Astrocyte of the cerebellum (primary cell): ENCODE data around the gene SPNS2.

Experiments used
- DNase-seq: peaks from one replicate; pipeline ENCODE4 v3.0.0-alpha.2; 2011; ENCODE audit warnings: low read depth
- H3K4me3 ChIP-seq: 2 replicates; pipeline ENCODE4 v1.5.1; 2011; ENCODE audit warnings: mild to moderate bottlenecking, low read depth, low read length, moderate library complexity
- CTCF ChIP-seq: IDR thresholded peaks from 2 replicates; pipeline ENCODE4 v1.5.1; 2012; ENCODE audit warnings: low read length, low read depth, moderate library complexity, mild to moderate bottlenecking; ENCODE audit errors: missing control alignments
- in situ Hi-C: cut with HindIII; loops from 2 replicates; pipeline ENCODE4 v1.10.0; 2017; ENCODE audit warnings: low sequenced_read_pairs

SPNS2 gene

GRCh38 chr17:4519361-4519788 is 20.7 kb downstream of the SPNS2 start:
- DNase-seq, result no peak
- in situ Hi-C loops, result loop anchor here (10.0 kb wide), 1 partner anchor 205 kb away; no protein-coding TSS in a partner anchor
- TF ChIP-seq CTCF, result no peak
- no peak overlapping the region for H3K4me3 ChIP-seq

GRCh38 chr17:4520060-4520893 is 21.6 kb downstream of the SPNS2 start:
- TF ChIP-seq CTCF, result no peak
- H3K4me3 ChIP-seq, result no peak overlapping the region
- no peak for DNase-seq
- in situ Hi-C loops, result no loop called here

GRCh38 chr17:4520894-4521600 is 22.4 kb downstream of the SPNS2 start:
- no peak overlapping the region for H3K4me3 ChIP-seq
- in situ Hi-C loops, result no loop called here
- TF ChIP-seq CTCF, result no peak
- DNase-seq, result no peak

- TF ChIP-seq CTCF, result no peak
- no peak for DNase-seq
Measured at GRCh38 chr17:4522661-4523060, 24.0 kb downstream of the SPNS2 start.

GRCh38 chr17:4523946-4524345 is 25.3 kb downstream of the SPNS2 start:
- in situ Hi-C loops, result no loop called here
- DNase-seq, result no peak
- TF ChIP-seq CTCF, result no peak
- H3K4me3 ChIP-seq, result no peak overlapping the region

More at GRCh38 chr17:4522661-4523060, 24.0 kb downstream of the SPNS2 start:
- in situ Hi-C loops, result no loop called here
- H3K4me3 ChIP-seq, result no peak overlapping the region

GRCh38 chr17:4525691-4526397 is 27.2 kb downstream of the SPNS2 start:
- no peak for DNase-seq
- in situ Hi-C loops, result no loop called here
- H3K4me3 ChIP-seq, result no peak overlapping the region
- no peak for TF ChIP-seq CTCF
